HepG2 (cell line): Measurements from ENCODE around the gene TMEM114.

Experiments
- CTCF ChIP-seq: sonication (generic); formaldehyde crosslinking; IDR thresholded peaks from 2 replicates; pipeline ENCODE4 v1.5.0; 2020; ENCODE audit warnings: mild to moderate bottlenecking, missing genetic modification reagents, moderate library complexity
- HNRNPK ChIP-seq: fragments of 200-400 bp; formaldehyde crosslinking; IDR thresholded peaks from 2 replicates; pipeline ENCODE4 v1.6.1; 2018; ENCODE audit warnings: low read length, low read depth, moderate library complexity, mild to moderate bottlenecking; ENCODE audit not compliant: poor library complexity, severe bottlenecking
- MXD1 ChIP-seq: sonication (generic); formaldehyde crosslinking; IDR thresholded peaks from 2 replicates; pipeline ENCODE4 v1.4.0; 2020; ENCODE audit warnings: mild to moderate bottlenecking, missing genetic modification reagents
- SATB2 ChIP-seq: sonication (generic); formaldehyde crosslinking; IDR thresholded peaks from 2 replicates; pipeline ENCODE4 v1.5.0; 2020; ENCODE audit warnings: missing genetic modification reagents
- SIN3A ChIP-seq: IDR thresholded peaks from 2 replicates; pipeline ENCODE4 v1.6.1; 2011; ENCODE audit warnings: low read depth, mild to moderate bottlenecking, control low read depth, low read length, borderline replicate concordance
- SMARCE1 ChIP-seq: fragments of 450-650 bp; IDR thresholded peaks from 2 replicates; pipeline ENCODE4 v1.6.1; 2017; ENCODE audit warnings: borderline replicate concordance
- TCF7L2 ChIP-seq: IDR thresholded peaks from 2 replicates; pipeline ENCODE4 v1.6.1; 2011; ENCODE audit warnings: mild to moderate bottlenecking, low read depth, low read length, moderate library complexity
- ZSCAN31 ChIP-seq: sonication (generic); formaldehyde crosslinking; IDR thresholded peaks from 2 replicates; pipeline ENCODE4 v1.5.0; 2020; ENCODE audit warnings: low read depth, mild to moderate bottlenecking, missing genetic modification reagents

GRCh38 chr16:8628981-8629725, 38.8 kb upstream of the TMEM114 start:
- TF ChIP-seq HNRNPK (no peak), ZSCAN31 (CRISPR knock-in tag) (no peak), SATB2 (CRISPR knock-in tag) (no peak), TCF7L2 (no peak), SIN3A (no peak), CTCF (CRISPR knock-in tag) (no peak), MXD1 (CRISPR knock-in tag) (no peak), SMARCE1 (no peak)
